Activated CD4-positive, alpha-beta T cell treated with anti-CD3 and anti-CD28 coated beads, Interleukin-2, Interleukin-6, amounts not matched to agents 100 ng/mL and 50 ng/mL, durations not matched to agents 16 hours and 8 hours (primary cell): ENCODE measurements around the gene FA2H.
"Not testable (repeated sequence)": the region's sequence is repeated elsewhere in the genome, so short reads cannot be mapped to it uniquely, and the experiment has no call there.

ENCODE experiments used
- DNase-seq: peaks from one replicate; pipeline ENCODE4 v3.0.0-alpha.2; 2020

The FA2H gene

DNA sequence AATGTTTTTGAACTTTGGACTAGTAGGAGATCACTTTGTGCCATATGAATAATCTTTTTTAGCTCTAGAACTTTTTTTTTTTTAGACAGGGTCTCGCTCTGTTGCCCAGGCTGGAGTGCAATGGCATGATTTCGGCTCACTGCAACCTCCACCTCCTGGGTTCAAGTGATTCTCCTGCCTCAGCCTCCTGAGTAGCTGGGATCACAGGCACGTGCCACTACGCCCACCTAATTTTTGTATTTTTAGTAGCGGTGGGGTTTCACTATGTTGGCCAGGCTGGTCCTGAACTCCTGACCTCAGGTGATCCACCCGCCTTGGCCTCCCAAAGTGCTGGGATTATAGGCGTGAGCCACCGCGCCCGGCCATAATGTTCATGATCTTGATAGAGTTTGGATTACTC lies 105.7 kb downstream of the FA2H start:
- DNase-seq, result not testable (repeated sequence)

- DNase-seq, result peak; percentile 53
Measured at GRCh38 chr16:74667255-74667700, 107.3 kb downstream of the FA2H start.

- DNase-seq, result peak; percentile 98
Measured at GRCh38 chr16:74666425-74667254, 108.0 kb downstream of the FA2H start, which contains the start of gene RFWD3. RFWD3 (minus strand) TSS chr16:74666877; CDS start chr16:74661449, 5,428 bp downstream.

DNA sequence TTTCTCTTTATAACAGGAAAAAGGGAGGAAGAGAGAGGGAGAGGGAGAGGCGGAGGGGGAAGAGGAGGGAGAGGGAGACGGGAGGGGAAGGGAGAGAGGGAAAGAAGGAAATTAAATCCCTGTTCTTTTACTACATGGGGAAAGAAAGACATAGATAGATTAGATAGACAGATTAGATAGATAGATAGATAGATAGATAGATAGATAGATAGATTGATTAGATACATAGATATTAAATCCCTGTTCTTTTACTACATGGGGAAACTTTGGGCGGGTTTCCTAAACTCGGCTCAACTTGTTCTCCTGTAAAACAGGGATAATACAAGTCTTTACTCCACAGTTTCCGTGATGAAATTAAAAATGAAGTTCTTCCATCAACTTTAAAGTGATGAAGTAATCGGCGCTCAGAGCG lies 108.6 kb downstream of the FA2H start:
- no peak for DNase-seq
